ENCODE results near the gene UGT1A4.
"Not testable (repeated sequence)": the region's sequence is repeated elsewhere in the genome, so short reads cannot be mapped to it uniquely, and the experiment has no call there.

Gene UGT1A4

GRCh38 chr2:233693963-233694362 lies 24.6 kb upstream of the UGT1A4 start:
- Mint-ChIP-seq H3K27me3 (ENCODE audit: low read depth, poor library complexity) (peaks cover 11% of the 10 kb centered on the region), H3K36me3 (ENCODE audit: low read depth) (no peaks in the 10 kb centered on the region), H3K27ac (peak overlapping the region; percentile 53), H3K9me3 (no peaks in the 10 kb centered on the region), H3K4me3 (no peak overlapping the region), H3K4me1 (peaks cover 5% of the 10 kb centered on the region)
- TF ChIP-seq CTCF (IDR thresholded peaks at IDR 0.05), result no peak
- DNase-seq, result no peak

- no peak for TF ChIP-seq CTCF (IDR thresholded peaks at IDR 0.05)
- peaks cover 4% of the 10 kb centered on the region for H3K4me1 Mint-ChIP-seq
- H3K27ac Mint-ChIP-seq, result no peak overlapping the region
These were observed 19.8 kb upstream of the UGT1A4 start for GRCh38 chr2:233698740-233699139.

GRCh38 chr2:233699424-233700027 lies 19.0 kb upstream of the UGT1A4 start:
- H3K27me3 Mint-ChIP-seq (ENCODE audit: low read depth, poor library complexity), result peaks cover 11% of the 10 kb centered on the region
- H3K4me3 Mint-ChIP-seq, result no peak overlapping the region
- H3K36me3 Mint-ChIP-seq (ENCODE audit: low read depth), result no peaks in the 10 kb centered on the region
- H3K27ac Mint-ChIP-seq, result no peak overlapping the region
- no peaks in the 10 kb centered on the region for H3K4me1 Mint-ChIP-seq
- TF ChIP-seq CTCF (IDR thresholded peaks at IDR 0.05), result no peak
- no peak for DNase-seq
- peaks cover 5% of the 10 kb centered on the region for H3K9me3 Mint-ChIP-seq

More at GRCh38 chr2:233698740-233699139, 19.8 kb upstream of the UGT1A4 start:
- no peaks in the 10 kb centered on the region for H3K9me3 Mint-ChIP-seq
- H3K27me3 Mint-ChIP-seq (ENCODE audit: low read depth, poor library complexity), result peaks cover 11% of the 10 kb centered on the region
- no peaks in the 10 kb centered on the region for H3K36me3 Mint-ChIP-seq (ENCODE audit: low read depth)
- H3K4me3 Mint-ChIP-seq, result no peak overlapping the region
- no peak for DNase-seq

GRCh38 chr2:233700028-233700635 lies 18.4 kb upstream of the UGT1A4 start:
- DNase-seq, result no peak
- Mint-ChIP-seq H3K27ac (no peak overlapping the region), H3K27me3 (ENCODE audit: low read depth, poor library complexity) (peaks cover 11% of the 10 kb centered on the region), H3K9me3 (peaks cover 5% of the 10 kb centered on the region), H3K4me3 (no peak overlapping the region), H3K4me1 (no peaks in the 10 kb centered on the region), H3K36me3 (ENCODE audit: low read depth) (no peaks in the 10 kb centered on the region)
- no peak for TF ChIP-seq CTCF (IDR thresholded peaks at IDR 0.05)

- not testable (repeated sequence) for H3K36me3 Mint-ChIP-seq (ENCODE audit: low read depth); H3K4me3 Mint-ChIP-seq; H3K4me1 Mint-ChIP-seq; DNase-seq; H3K27ac Mint-ChIP-seq; H3K9me3 Mint-ChIP-seq
- H3K27me3 Mint-ChIP-seq (ENCODE audit: low read depth, poor library complexity), result peaks cover 11% of the 10 kb centered on the region
These were observed 17.7 kb upstream of the UGT1A4 start for GRCh38 chr2:233700842-233701241.

GRCh38 chr2:233702238-233702637 lies 16.3 kb upstream of the UGT1A4 start:
- H3K4me3 Mint-ChIP-seq, result no peak overlapping the region
- H3K4me1 Mint-ChIP-seq, result no peaks in the 10 kb centered on the region

More at GRCh38 chr2:233702238-233702637, 16.3 kb upstream of the UGT1A4 start:
- TF ChIP-seq CTCF (IDR thresholded peaks at IDR 0.05), result no peak
- H3K9me3 Mint-ChIP-seq, result peaks cover 5% of the 10 kb centered on the region
- DNase-seq, result no peak
- no peak overlapping the region for H3K27ac Mint-ChIP-seq
- peaks cover 6% of the 10 kb centered on the region for H3K27me3 Mint-ChIP-seq (ENCODE audit: low read depth, poor library complexity)
- H3K36me3 Mint-ChIP-seq (ENCODE audit: low read depth), result no peaks in the 10 kb centered on the region

All from nephron progenitor cell (in vitro differentiated cells).